H1 (cell line): ENCODE measurements around the gene GSTA2. TPM values are rescaled to one million over a fixed set of nuclear protein-coding genes. Genes with fewer than 3 reads are reported as not detected.

ENCODE experiments used
- CTCF ChIA-PET: fragments of 300-600 bp; sonication (Branson Sonifier 250); formaldehyde crosslinking; loops from one replicate; lab custom pipeline; 2021; ENCODE audit not compliant: partially characterized antibody; lab: Charles Lee
- POLR2A ChIA-PET: fragments of 300-600 bp; sonication (Branson Sonifier 250); formaldehyde crosslinking; loops from one replicate; lab custom pipeline; 2021; ENCODE audit warnings: inconsistent platforms; ENCODE audit not compliant: partially characterized antibody; lab: Charles Lee
- DNase-seq, 2 experiments: peaks; one replicate each; pipeline versions ENCODE4 v3.0.0 to v3.0.0-alpha.2; 2010 to 2022; ENCODE audit warnings: low spot score in 2 of 2, low read depth in 1 of 2, mixed read lengths in 1 of 2
- FAIRE-seq: peaks from 2 replicates; lab custom pipeline; 2011; peaks lifted over from hg19 to GRCh38; lab: Jason Lieb, UNC
- H2AFZ ChIP-seq: 2 replicates; pipeline ENCODE4 v1.8.1; 2012; ENCODE audit warnings: low read length, inconsistent platforms
- H2AK5ac ChIP-seq: 2 replicates; pipeline ENCODE4 v1.6.1; 2013; ENCODE audit warnings: low read depth, low read length
- H2BK120ac ChIP-seq: replicated peaks from 2 replicates; pipeline ENCODE3; 2013; ENCODE audit warnings: low read depth, low read length, inconsistent platforms
- H2BK12ac ChIP-seq: 2 replicates; pipeline ENCODE4 v1.6.1; 2013; ENCODE audit warnings: low read depth, low read length
- H2BK15ac ChIP-seq: 2 replicates; pipeline ENCODE4 v1.6.1; 2013; ENCODE audit warnings: low read length
- H2BK20ac ChIP-seq: 2 replicates; pipeline ENCODE4 v1.6.1; 2013; ENCODE audit warnings: low read length
- H2BK5ac ChIP-seq: 2 replicates; pipeline ENCODE4 v1.6.1; 2013; ENCODE audit warnings: low read depth, low read length
- H3K14ac ChIP-seq: 2 replicates; pipeline ENCODE4 v1.6.1; 2013; ENCODE audit warnings: inconsistent platforms; ENCODE audit not compliant: insufficient read length
- H3K18ac ChIP-seq: 2 replicates; pipeline ENCODE4 v1.6.1; 2013; ENCODE audit warnings: low read length; ENCODE audit errors: extremely low read depth
- H3K23ac ChIP-seq: 2 replicates; pipeline ENCODE4 v1.6.1; 2013; ENCODE audit warnings: inconsistent platforms; ENCODE audit not compliant: insufficient read length
- H3K23me2 ChIP-seq: 2 replicates; pipeline ENCODE4 v1.6.1; 2013; ENCODE audit warnings: low read depth, low read length
- H3K27ac ChIP-seq: 2 replicates; pipeline ENCODE4 v1.6.1; 2011; ENCODE audit warnings: low read depth, low read length, inconsistent platforms
- H3K27me3 ChIP-seq, 4 experiments: replicated peaks in 1 of 4; 1 replicate in 1 of 4; 2 replicates in 3 of 4; pipeline versions ENCODE4 v1.6.1 to v1.8.1; 2011 to 2013; ENCODE audit warnings: low read length in 3 of 4, mild to moderate bottlenecking in 3 of 4, inconsistent platforms in 2 of 4, mixed read lengths in 2 of 4, moderate library complexity in 1 of 4; ENCODE audit not compliant: control insufficient read depth in 3 of 4, insufficient read depth in 3 of 4; ENCODE audit errors: extremely low read depth in 1 of 4
- H3K36me3 ChIP-seq, 4 experiments: 2 replicates each; pipeline versions ENCODE4 v1.6.1 to v1.8.1; 2011 to 2013; ENCODE audit warnings: mild to moderate bottlenecking in 4 of 4, low read length in 3 of 4, moderate library complexity in 2 of 4, control low read depth in 1 of 4, inconsistent platforms in 1 of 4; ENCODE audit not compliant: insufficient read depth in 4 of 4, control insufficient read depth in 2 of 4
- H3K4ac ChIP-seq: replicated peaks from 2 replicates; pipeline ENCODE3; 2013; ENCODE audit warnings: low read length, low read depth, mixed read lengths, inconsistent platforms; ENCODE audit not compliant: insufficient read length
- H3K4me1 ChIP-seq, 4 experiments: replicated peaks in 1 of 4; 1 replicate in 1 of 4; 2 replicates in 3 of 4; pipeline versions ENCODE4 v1.6.1 to v1.8.1; 2011 to 2013; ENCODE audit warnings: low read length in 3 of 4, inconsistent platforms in 2 of 4, mixed read lengths in 1 of 4; ENCODE audit not compliant: insufficient read depth in 4 of 4, control insufficient read depth in 3 of 4
- H3K4me2 ChIP-seq, 2 experiments: 2 replicates each; pipeline versions ENCODE4 v1.6.1 to v1.8.1; 2011 to 2013; ENCODE audit warnings: low read depth in 2 of 2, low read length in 2 of 2, control low read depth in 1 of 2, inconsistent platforms in 1 of 2, mild to moderate bottlenecking in 1 of 2; ENCODE audit not compliant: insufficient read depth in 1 of 2
- H3K4me3 ChIP-seq, 4 experiments: fragments of 200-600, 300-600 bp in 1 of 4; sonication (generic), shearing (Covaris generic), sonication (Bioruptor Twin) in 1 of 4; 2 replicates each; pipeline versions ENCODE4 v1.5.1 to v1.8.1; 2011 to 2016; ENCODE audit warnings: low read length in 4 of 4, low read depth in 3 of 4, control low read depth in 2 of 4, inconsistent platforms in 2 of 4, mild to moderate bottlenecking in 2 of 4, mixed read lengths in 1 of 4, moderate library complexity in 1 of 4; ENCODE audit not compliant: insufficient read depth in 2 of 4; ENCODE audit errors: extremely low read depth in 1 of 4
- H3K56ac ChIP-seq: replicated peaks from 2 replicates; pipeline ENCODE3; 2013; ENCODE audit warnings: low read depth, mild to moderate bottlenecking, mixed read lengths, low read length, inconsistent platforms; ENCODE audit not compliant: insufficient read length
- H3K79me1 ChIP-seq: 2 replicates; pipeline ENCODE4 v1.6.1; 2013; ENCODE audit warnings: low read depth, low read length, control low read depth
- H3K79me2 ChIP-seq, 2 experiments: 2 replicates each; pipeline versions ENCODE4 v1.6.1 to v1.8.1; 2012 to 2013; ENCODE audit warnings: low read length in 2 of 2, mild to moderate bottlenecking in 2 of 2, inconsistent platforms in 1 of 2; ENCODE audit not compliant: insufficient read depth in 2 of 2, control insufficient read depth in 1 of 2
- H3K9ac ChIP-seq, 4 experiments: replicated peaks in 1 of 4; 1 replicate in 1 of 4; 2 replicates in 3 of 4; pipeline versions ENCODE4 v1.6.1 to v1.8.1; 2011 to 2013; ENCODE audit warnings: low read depth in 3 of 4, low read length in 3 of 4, control low read depth in 2 of 4, mild to moderate bottlenecking in 2 of 4, moderate library complexity in 2 of 4, inconsistent platforms in 1 of 4; ENCODE audit errors: extremely low read depth in 1 of 4
- H3K9me3 ChIP-seq, 2 experiments: 2 replicates each; pipeline versions ENCODE4 v1.6.1 to v1.8.1; 2012 to 2013; ENCODE audit warnings: mild to moderate bottlenecking in 2 of 2, moderate library complexity in 2 of 2, control low read depth in 1 of 2, inconsistent platforms in 1 of 2, low read depth in 1 of 2, low read length in 1 of 2, mixed read lengths in 1 of 2; ENCODE audit not compliant: insufficient read depth in 2 of 2
- H4K20me1 ChIP-seq, 2 experiments: replicated peaks in 1 of 2; 2 replicates each; pipeline versions ENCODE3 to v1.8.1; 2011 to 2013; ENCODE audit warnings: inconsistent platforms in 2 of 2, low read length in 2 of 2, mild to moderate bottlenecking in 1 of 2; ENCODE audit not compliant: insufficient read depth in 2 of 2, control insufficient read depth in 1 of 2
- H4K5ac ChIP-seq: 2 replicates; pipeline ENCODE4 v1.6.1; 2013; ENCODE audit warnings: low read length, low read depth, mixed read lengths, inconsistent platforms; ENCODE audit not compliant: insufficient read length
- H4K8ac ChIP-seq: 2 replicates; pipeline ENCODE4 v1.8.0; 2013; ENCODE audit warnings: mild to moderate bottlenecking, moderate library complexity, low read length, inconsistent platforms; ENCODE audit not compliant: insufficient read depth; ENCODE audit errors: extremely low read depth
- H4K91ac ChIP-seq: replicated peaks from 2 replicates; pipeline ENCODE3; 2013; ENCODE audit warnings: low read length, mixed read lengths, inconsistent platforms; ENCODE audit not compliant: insufficient read length
- ATF3 ChIP-seq: IDR thresholded peaks from 2 replicates; pipeline ENCODE4 v1.6.1; 2011; ENCODE audit warnings: low read depth, mild to moderate bottlenecking, low read length; ENCODE audit not compliant: insufficient read depth
- EP300 ChIP-seq, 2 experiments: IDR thresholded peaks; 1 replicate in 1 of 2; 2 replicates in 1 of 2; pipeline ENCODE4 v1.6.1; 2011 to 2012; ENCODE audit warnings: low read depth in 2 of 2, low read length in 2 of 2, mild to moderate bottlenecking in 2 of 2, borderline replicate concordance in 1 of 2, inconsistent platforms in 1 of 2, moderate library complexity in 1 of 2
- HDAC2 ChIP-seq, 2 experiments: fragments of 300-600 bp in 1 of 2; sonication (generic) in 1 of 2; IDR thresholded peaks; 2 replicates each; pipeline ENCODE4 v1.6.1; 2011 to 2012; ENCODE audit warnings: low read depth in 2 of 2, low read length in 2 of 2, mild to moderate bottlenecking in 2 of 2, moderate library complexity in 2 of 2, borderline replicate concordance in 1 of 2, inconsistent platforms in 1 of 2
- KDM5A ChIP-seq: fragments of 200-600 bp; IDR thresholded peaks from 2 replicates; pipeline ENCODE4 v1.7.1; 2012; ENCODE audit warnings: mild to moderate bottlenecking, low read length, inconsistent platforms, mixed read lengths
- POLR2A ChIP-seq, 2 experiments: IDR thresholded peaks; 1 replicate in 1 of 2; 2 replicates in 1 of 2; pipeline ENCODE4 v1.6.1; 2011; ENCODE audit warnings: low read depth in 2 of 2, low read length in 2 of 2, mild to moderate bottlenecking in 2 of 2; ENCODE audit errors: control extremely low read depth in 1 of 2
- RXRA ChIP-seq: IDR thresholded peaks from 2 replicates; pipeline ENCODE4 v1.6.1; 2011; ENCODE audit warnings: low read depth, mild to moderate bottlenecking, low read length, moderate library complexity; ENCODE audit not compliant: insufficient read depth
- SP4 ChIP-seq: IDR thresholded peaks from 2 replicates; pipeline ENCODE4 v1.6.1; 2012; ENCODE audit warnings: low read length, inconsistent platforms
- TAF1 ChIP-seq: IDR thresholded peaks from 2 replicates; pipeline ENCODE4 v1.6.1; 2011; ENCODE audit warnings: mild to moderate bottlenecking, low read depth, low read length
- TEAD4 ChIP-seq: IDR thresholded peaks from 2 replicates; pipeline ENCODE4 v1.6.1; 2012; ENCODE audit warnings: low read depth, low read length, inconsistent platforms, mixed read lengths
- polyA plus RNA-seq, 7 experiments: library from polyadenylated mRNA; depleted of rRNA in 3 of 7; stranded (reverse) in 5 of 7; unstranded in 2 of 7; fragments of >200 nt in 5 of 7; fragments of 200-250 nt in 2 of 7; gene quantifications; 1 replicate in 5 of 7; 2 replicates in 1 of 7; 4 replicates in 1 of 7; pipeline versions ENCODE4 v1.2.1 to v1.2.3, GENCODE V29; 2011 to 2013; ENCODE audit warnings: missing spikeins in 2 of 7, mixed read lengths in 2 of 7
- total RNA-seq: library from RNA; stranded (reverse); fragmentation: NEBNext Ultra II Directional; extraction: Animal tissue kit (Norgen Biotek cat#: 25700); gene quantifications from 2 replicates; pipeline ENCODE4 v1.2.1, GENCODE V29; 2021

GSTA2 gene
- total and polyA plus RNA-seq, 2 of the 8 experiments (the other 6 are each of a cell fraction or from before 2014, with no cell fraction given): 0.05 TPM; not detected in 1

GRCh38 chr6:52718550-52718949 is 44.7 kb downstream of the GSTA2 start:
- H3K79me2 ChIP-seq: no peaks in the 10 kb centered on the region
- no peaks in the 10 kb centered on the region for H3K23me2 ChIP-seq
- H3K14ac ChIP-seq: no peak overlapping the region
- H2AK5ac ChIP-seq: no peak overlapping the region
- H3K4me3 ChIP-seq: no peak overlapping the region
- H3K79me1 ChIP-seq: no peaks in the 10 kb centered on the region
- H4K8ac ChIP-seq: no peak overlapping the region
- H4K5ac ChIP-seq: no peak overlapping the region
- H3K4ac ChIP-seq: no peak overlapping the region
- no peak overlapping the region for H2BK15ac ChIP-seq
- no peak overlapping the region for H3K18ac ChIP-seq
- no peak overlapping the region for H3K56ac ChIP-seq
- no peak overlapping the region for H2BK5ac ChIP-seq
- H2BK20ac ChIP-seq: no peak overlapping the region
- H3K36me3 ChIP-seq: no peaks in the 10 kb centered on the region
- H3K23ac ChIP-seq: no peak overlapping the region
- H3K9ac ChIP-seq: no peak overlapping the region
- H2BK12ac ChIP-seq: no peak overlapping the region
- no peak overlapping the region for H2AFZ ChIP-seq
- POLR2A ChIA-PET: no interaction called here
- H3K27me3 ChIP-seq: no peaks in the 10 kb centered on the region
- DNase-seq: no peak
- no peak overlapping the region for H3K27ac ChIP-seq
- FAIRE-seq: no peak
- H4K91ac ChIP-seq: no peak overlapping the region
- CTCF ChIA-PET: interaction anchor here (0.6 to 1.6 kb wide), 5 partner anchors 14 to 80 kb away, joined by 3 to 4 read pairs (median 4); no protein-coding TSS in a partner anchor
- H4K20me1 ChIP-seq: no peaks in the 10 kb centered on the region
- no peaks in the 10 kb centered on the region for H3K9me3 ChIP-seq
- no peak overlapping the region for H3K4me2 ChIP-seq
- no peaks in the 10 kb centered on the region for H3K4me1 ChIP-seq
- no peak overlapping the region for H2BK120ac ChIP-seq
- TF ChIP-seq ATF3 (no peak), SP4 (no peak), TAF1 (no peak), HDAC2 (IDR thresholded peaks at IDR 0.05; ENCODE audit: borderline replicate concordance in 1 of 2, low read depth in 2 of 2, low read length in 2 of 2) (no peak), KDM5A (no peak), RXRA (no peak), EP300 (IDR thresholded peaks at IDR 0.05; ENCODE audit: borderline replicate concordance in 1 of 2, low read depth in 2 of 2, low read length in 2 of 2) (no peak), POLR2A (IDR thresholded peaks at IDR 0.05; ENCODE audit: control extremely low read depth in 1 of 2, low read depth in 2 of 2, low read length in 2 of 2) (no peak), TEAD4 (no peak)
